Endothelial cell of umbilical vein (primary cell): Measurements from ENCODE around the gene B4GALT5. TPM values are rescaled to one million over a fixed set of nuclear protein-coding genes. Genes with fewer than 3 reads are reported as not detected.

Experiments used
- BruUV-seq: library from RNA; stranded (reverse); fragments of 400-500 nt; replicated peaks from 2 replicates; lab custom pipeline; 2021; lab: Mats Ljungman, UMichigan
- CTCF ChIA-PET: fragments of 300-600, 350-600 bp; sonication (Branson Sonifier 250); formaldehyde crosslinking; loops from one replicate; lab custom pipeline; 2021; ENCODE audit warnings: antibody characterized with exemption, inconsistent platforms; lab: Charles Lee
- POLR2A ChIA-PET: fragments of 300-600, 350-600 bp; sonication (Branson Sonifier 250); formaldehyde crosslinking; loops from one replicate; lab custom pipeline; 2021; ENCODE audit warnings: antibody characterized with exemption, inconsistent platforms; lab: Charles Lee
- DNase-seq: peaks from one replicate; pipeline ENCODE4 v3.0.0-alpha.2; 2011; ENCODE audit warnings: low read depth, low spot score
- FAIRE-seq: peaks from 2 replicates; lab custom pipeline; 2011; peaks lifted over from hg19 to GRCh38; lab: Jason Lieb, UNC
- H2AFZ ChIP-seq: 2 replicates; pipeline ENCODE4 v1.6.0; 2012; ENCODE audit warnings: low read depth, low read length, control low read depth, inconsistent platforms
- H3K27ac ChIP-seq: 2 replicates; pipeline ENCODE4 v1.5.1; 2011; ENCODE audit warnings: low read depth, mild to moderate bottlenecking, control low read depth, low read length, moderate library complexity; ENCODE audit not compliant: insufficient read depth
- H3K27me3 ChIP-seq, 2 experiments: 2 replicates each; pipeline versions ENCODE4 v1.6.0 to v1.6.1; 2011; ENCODE audit warnings: low read length in 2 of 2, mixed read lengths in 1 of 2; ENCODE audit not compliant: control insufficient read depth in 2 of 2, insufficient read depth in 2 of 2
- H3K36me3 ChIP-seq, 2 experiments: 2 replicates in 1 of 2; 3 replicates in 1 of 2; pipeline ENCODE4 v1.5.1; 2011; ENCODE audit warnings: low read length in 2 of 2, mild to moderate bottlenecking in 1 of 2, moderate library complexity in 1 of 2; ENCODE audit not compliant: control insufficient read depth in 2 of 2, insufficient read depth in 2 of 2; ENCODE audit errors: extremely low read depth in 1 of 2
- H3K4me1 ChIP-seq: 3 replicates; pipeline ENCODE4 v1.5.1; 2011; ENCODE audit warnings: mild to moderate bottlenecking, low read length; ENCODE audit not compliant: control insufficient read depth, insufficient read depth; ENCODE audit errors: extremely low read depth
- H3K4me2 ChIP-seq: 2 replicates; pipeline ENCODE4 v1.6.1; 2011; ENCODE audit warnings: low read length, control low read depth, mixed read lengths; ENCODE audit not compliant: insufficient read depth
- H3K4me3 ChIP-seq, 3 experiments: fragments of 200-600 bp in 1 of 3; sonication (generic), shearing (Covaris generic) in 1 of 3; replicated peaks in 1 of 3; 2 replicates each; pipeline ENCODE4 v1.5.1; 2011 to 2016; ENCODE audit warnings: control low read depth in 3 of 3, low read length in 3 of 3, mild to moderate bottlenecking in 2 of 3, inconsistent platforms in 1 of 3, low read depth in 1 of 3, moderate library complexity in 1 of 3; ENCODE audit not compliant: insufficient read depth in 1 of 3
- H3K79me2 ChIP-seq: 2 replicates; pipeline ENCODE4 v1.6.0; 2012; ENCODE audit warnings: low read length, inconsistent platforms; ENCODE audit not compliant: control insufficient read depth, insufficient read depth
- H3K9ac ChIP-seq: replicated peaks from 2 replicates; pipeline ENCODE3; 2011; ENCODE audit warnings: low read length, control low read depth; ENCODE audit not compliant: insufficient read depth; ENCODE audit errors: extremely low read depth
- H3K9me1 ChIP-seq: replicated peaks from 3 replicates; pipeline ENCODE4 v1.6.0; 2011; ENCODE audit warnings: mild to moderate bottlenecking, low read length; ENCODE audit not compliant: control insufficient read depth, insufficient read depth; ENCODE audit errors: extremely low read depth
- H3K9me3 ChIP-seq: replicated peaks from 2 replicates; pipeline ENCODE4 v1.5.1; 2012; ENCODE audit warnings: low read length, inconsistent platforms; ENCODE audit not compliant: control insufficient read depth, insufficient read depth
- H4K20me1 ChIP-seq: replicated peaks from 2 replicates; pipeline ENCODE3; 2011; ENCODE audit warnings: mild to moderate bottlenecking, low read length; ENCODE audit not compliant: control insufficient read depth, insufficient read depth; ENCODE audit errors: extremely low read depth
- EZH2 ChIP-seq: IDR thresholded peaks from 2 replicates; pipeline ENCODE4 v1.6.1; 2012; ENCODE audit warnings: borderline replicate concordance, low read depth, mild to moderate bottlenecking, moderate library complexity, low read length, inconsistent platforms; ENCODE audit not compliant: severe bottlenecking
- FOS ChIP-seq: IDR thresholded peaks from 2 replicates; pipeline ENCODE4 v1.6.1; 2011; ENCODE audit warnings: mild to moderate bottlenecking, low read length, moderate library complexity, borderline replicate concordance; ENCODE audit not compliant: insufficient read depth
- GATA2 ChIP-seq: IDR thresholded peaks from 2 replicates; pipeline ENCODE4 v1.7.0; 2011; ENCODE audit warnings: low read depth, mild to moderate bottlenecking, moderate library complexity, mixed read lengths, low read length; ENCODE audit not compliant: insufficient read length, insufficient read depth
- JUN ChIP-seq: IDR thresholded peaks from 2 replicates; pipeline ENCODE4 v1.6.1; 2011; ENCODE audit warnings: borderline replicate concordance, low read depth; ENCODE audit not compliant: insufficient read length, insufficient read depth
- MYC ChIP-seq: IDR thresholded peaks from one replicate; pipeline ENCODE4 v1.6.1; 2011; ENCODE audit warnings: mild to moderate bottlenecking, low read depth, low read length
- POLR2A ChIP-seq: IDR thresholded peaks from 2 replicates; pipeline ENCODE4 v1.6.1; 2012; ENCODE audit warnings: low read depth, mild to moderate bottlenecking, control low read depth, low read length
- POLR2AphosphoS5 ChIP-seq: IDR thresholded peaks from 2 replicates; pipeline ENCODE4 v1.6.1; 2012; ENCODE audit warnings: low read depth, mild to moderate bottlenecking, control low read depth, low read length, moderate library complexity; ENCODE audit not compliant: insufficient read depth
- dilution Hi-C: fragments of 300-500 bp; cut with MboI; formaldehyde crosslinking; loops from one replicate; pipeline ENCODE4 v1.15.0; 2019; ENCODE audit warnings: low sequenced_read_pairs; ENCODE audit not compliant: extremely low pct_ligation_motif_present
- intact Hi-C: fragments of 100-400 bp; cut with micrococcal nuclease; formaldehyde crosslinking; loops from one replicate; pipeline ENCODE4 v1.10.0; 2022
- polyA plus RNA-seq, 4 experiments: library from polyadenylated mRNA; depleted of rRNA in 3 of 4; stranded (reverse) in 3 of 4; unstranded in 1 of 4; fragments of >200 nt; gene quantifications; 2 replicates each; pipeline versions ENCODE4 v1.2.1 to v1.2.3, GENCODE V29; 2011 to 2012; ENCODE audit warnings: missing spikeins in 1 of 4
- total RNA-seq: library from RNA; stranded (reverse); gene quantifications from 2 replicates; pipeline ENCODE4 v1.2.3, GENCODE V29; 2021
- TF ChIP-seq, protein P1 (sequence below): IDR thresholded peaks from 2 replicates; pipeline ENCODE4 v1.6.1; 2011; ENCODE audit not compliant: insufficient read depth, insufficient read length
- TF ChIP-seq, protein P2 (sequence below), 2 donors: IDR thresholded peaks; 1 replicate in 1 of 2; 2 replicates in 1 of 2; pipeline ENCODE4 v1.5.1; 2011; ENCODE audit warnings: low read length in 2 of 2, mild to moderate bottlenecking in 2 of 2, moderate library complexity in 2 of 2, control low read depth in 1 of 2, inconsistent platforms in 1 of 2, low read depth in 1 of 2; ENCODE audit not compliant: insufficient read depth in 1 of 2; ENCODE audit errors: extremely low read depth in 1 of 2

Gene B4GALT5
- total and polyA plus RNA-seq, 2 donors (not counting 3 experiments of a cell fraction or from before 2014, with no cell fraction given), result 54.4 to 70.1 TPM

DNA sequence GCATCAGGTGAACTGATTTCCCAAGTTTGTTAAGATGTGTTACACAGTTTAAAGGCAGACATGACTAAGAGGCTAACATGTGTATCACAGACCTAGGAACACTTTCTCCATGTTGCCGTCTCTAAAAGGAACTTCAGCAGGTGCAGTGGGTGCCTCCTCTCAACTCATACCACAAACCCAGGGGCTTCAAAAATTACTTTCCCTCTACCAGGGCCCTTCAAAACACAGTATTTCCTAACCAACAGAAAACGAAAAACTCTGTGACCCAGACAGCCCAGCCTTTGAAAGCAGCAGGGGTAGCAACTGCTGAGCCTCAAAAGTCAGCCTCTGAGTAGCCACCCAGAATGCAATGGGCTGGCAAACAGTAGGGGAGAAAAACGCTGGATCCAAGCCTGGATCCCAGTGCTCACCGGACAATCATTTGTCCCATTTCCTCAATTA, 28.5 kb downstream of the B4GALT5 start:
- no peaks in the 10 kb centered on the region for H3K27me3 ChIP-seq
- H3K9me3 ChIP-seq, result no peaks in the 10 kb centered on the region
- H3K9me1 ChIP-seq, result no peaks in the 10 kb centered on the region
- H3K9ac ChIP-seq, result no peak overlapping the region
- DNase-seq, result no peak
- H3K27ac ChIP-seq, result no peak overlapping the region
- intact Hi-C loops (loop anchor here (1.0 kb wide), 1 partner anchor 23 kb away; no protein-coding TSS in a partner anchor), dilution Hi-C loops (no loop called here)
- no peak for TF ChIP-seq EZH2
- TF ChIP-seq, protein P1, sequence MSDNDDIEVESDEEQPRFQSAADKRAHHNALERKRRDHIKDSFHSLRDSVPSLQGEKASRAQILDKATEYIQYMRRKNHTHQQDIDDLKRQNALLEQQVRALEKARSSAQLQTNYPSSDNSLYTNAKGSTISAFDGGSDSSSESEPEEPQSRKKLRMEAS, result no peak
- TF ChIP-seq, protein P2, sequence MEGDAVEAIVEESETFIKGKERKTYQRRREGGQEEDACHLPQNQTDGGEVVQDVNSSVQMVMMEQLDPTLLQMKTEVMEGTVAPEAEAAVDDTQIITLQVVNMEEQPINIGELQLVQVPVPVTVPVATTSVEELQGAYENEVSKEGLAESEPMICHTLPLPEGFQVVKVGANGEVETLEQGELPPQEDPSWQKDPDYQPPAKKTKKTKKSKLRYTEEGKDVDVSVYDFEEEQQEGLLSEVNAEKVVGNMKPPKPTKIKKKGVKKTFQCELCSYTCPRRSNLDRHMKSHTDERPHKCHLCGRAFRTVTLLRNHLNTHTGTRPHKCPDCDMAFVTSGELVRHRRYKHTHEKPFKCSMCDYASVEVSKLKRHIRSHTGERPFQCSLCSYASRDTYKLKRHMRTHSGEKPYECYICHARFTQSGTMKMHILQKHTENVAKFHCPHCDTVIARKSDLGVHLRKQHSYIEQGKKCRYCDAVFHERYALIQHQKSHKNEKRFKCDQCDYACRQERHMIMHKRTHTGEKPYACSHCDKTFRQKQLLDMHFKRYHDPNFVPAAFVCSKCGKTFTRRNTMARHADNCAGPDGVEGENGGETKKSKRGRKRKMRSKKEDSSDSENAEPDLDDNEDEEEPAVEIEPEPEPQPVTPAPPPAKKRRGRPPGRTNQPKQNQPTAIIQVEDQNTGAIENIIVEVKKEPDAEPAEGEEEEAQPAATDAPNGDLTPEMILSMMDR (IDR thresholded peaks at IDR 0.05; ENCODE audit: extremely low read depth in 1 of 2, insufficient read depth in 1 of 2, low read depth in 1 of 2, low read length in 2 of 2), result no peak
- TF ChIP-seq MYC, result no peak
- no peak for TF ChIP-seq POLR2A
- no peak for TF ChIP-seq GATA2
- no peak for TF ChIP-seq JUN
- no peak for TF ChIP-seq POLR2AphosphoS5
- TF ChIP-seq FOS, result no peak
- peaks cover 0 to 2% of the 10 kb centered on the region in 2 experiments for H3K36me3 ChIP-seq
- ChIA-PET CTCF (interaction anchor here (0.8 to 2.2 kb wide), 5 partner anchors 10 to 161 kb away, joined by 3 to 12 read pairs (median 6); no protein-coding TSS in a partner anchor), POLR2A (no interaction called here)
- no peak for FAIRE-seq
- H3K4me3 ChIP-seq, result no peak overlapping the region
- no peak overlapping the region for H3K4me2 ChIP-seq
- peaks cover 96% of the 10 kb centered on the region for H3K79me2 ChIP-seq
- H2AFZ ChIP-seq, result no peak overlapping the region
- H4K20me1 ChIP-seq, result no peaks in the 10 kb centered on the region
- BruUV-seq, result no TSS peak
- peaks cover 12% of the 10 kb centered on the region for H3K4me1 ChIP-seq
